Omental fat pad (tissue), 4 donors: ENCODE data around the gene SCN3A. TPM values are rescaled to one million over a fixed set of nuclear protein-coding genes. Genes with fewer than 3 reads are reported as not detected.

Experiments
- ATAC-seq: fragments of 150-250 bp; one replicate; pipeline ENCODE4 v1.9.1; 2016; ENCODE audit warnings: mild to moderate bottlenecking, moderate library complexity; ENCODE audit not compliant: low FRiP score
- DNase-seq: peaks from one replicate; pipeline ENCODE4 v3.0.0-alpha.2; 2019; ENCODE audit warnings: low spot score
- total RNA-seq, 4 donors: library from RNA; depleted of rRNA; stranded (reverse); fragments of >200 nt; gene quantifications; one replicate each; pipeline ENCODE4 v1.1.0, GENCODE V29; 2016
- TF ChIP-seq, protein P1 (sequence below), 3 donors: fragments of 450-650 bp; IDR thresholded peaks; one replicate each; pipeline ENCODE4 v1.5.1; 2016 to 2017; ENCODE audit warnings: antibody characterized with exemption in 3 of 3, mild to moderate bottlenecking in 3 of 3, moderate library complexity in 2 of 3

The SCN3A gene
- total RNA-seq, 4 donors from 2014 or later = 0.72 to 2.5 (median 1.2) TPM

DNA sequence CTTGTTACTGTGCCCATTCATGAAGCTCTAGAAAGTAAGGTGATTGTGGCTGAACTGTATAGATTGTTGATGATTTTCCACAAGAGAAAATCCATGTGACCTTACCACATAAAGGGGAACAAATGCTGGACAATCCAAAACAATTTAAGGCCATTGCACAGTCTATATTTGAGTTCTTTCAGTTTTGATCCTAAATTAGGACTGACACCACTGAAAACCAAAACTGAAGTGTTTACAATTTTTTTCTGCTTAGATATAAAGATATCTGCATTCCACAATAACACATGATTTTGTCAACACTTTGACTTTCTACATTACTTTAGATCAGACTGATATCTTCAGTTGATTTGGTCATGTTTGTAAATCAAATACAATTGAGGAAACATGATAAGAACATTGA lies 124.9 kb downstream of the SCN3A start:
- ATAC-seq = no peak
- TF ChIP-seq, protein P1, sequence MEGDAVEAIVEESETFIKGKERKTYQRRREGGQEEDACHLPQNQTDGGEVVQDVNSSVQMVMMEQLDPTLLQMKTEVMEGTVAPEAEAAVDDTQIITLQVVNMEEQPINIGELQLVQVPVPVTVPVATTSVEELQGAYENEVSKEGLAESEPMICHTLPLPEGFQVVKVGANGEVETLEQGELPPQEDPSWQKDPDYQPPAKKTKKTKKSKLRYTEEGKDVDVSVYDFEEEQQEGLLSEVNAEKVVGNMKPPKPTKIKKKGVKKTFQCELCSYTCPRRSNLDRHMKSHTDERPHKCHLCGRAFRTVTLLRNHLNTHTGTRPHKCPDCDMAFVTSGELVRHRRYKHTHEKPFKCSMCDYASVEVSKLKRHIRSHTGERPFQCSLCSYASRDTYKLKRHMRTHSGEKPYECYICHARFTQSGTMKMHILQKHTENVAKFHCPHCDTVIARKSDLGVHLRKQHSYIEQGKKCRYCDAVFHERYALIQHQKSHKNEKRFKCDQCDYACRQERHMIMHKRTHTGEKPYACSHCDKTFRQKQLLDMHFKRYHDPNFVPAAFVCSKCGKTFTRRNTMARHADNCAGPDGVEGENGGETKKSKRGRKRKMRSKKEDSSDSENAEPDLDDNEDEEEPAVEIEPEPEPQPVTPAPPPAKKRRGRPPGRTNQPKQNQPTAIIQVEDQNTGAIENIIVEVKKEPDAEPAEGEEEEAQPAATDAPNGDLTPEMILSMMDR (IDR thresholded peaks at IDR 0.05) = no peak
- DNase-seq = no peak

DNA sequence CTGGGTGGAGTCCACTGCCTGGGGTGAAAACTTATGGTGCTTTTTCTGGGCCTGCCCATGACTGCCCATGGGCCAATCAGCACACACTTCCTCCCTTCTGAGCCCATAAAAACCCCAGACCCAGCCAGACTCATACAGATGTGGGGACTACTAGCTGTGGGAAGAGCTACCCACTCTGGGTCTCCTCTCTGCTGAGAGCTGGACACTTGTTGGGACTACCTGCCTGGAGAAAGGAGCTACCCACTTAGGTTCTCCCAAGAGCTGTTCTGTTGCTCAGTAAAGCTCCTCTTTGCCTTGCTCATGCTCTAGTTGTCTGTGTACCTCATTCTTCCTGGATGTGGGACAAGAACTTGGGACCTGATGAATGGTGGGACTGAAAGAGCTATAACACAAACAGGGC lies 129.0 kb downstream of the SCN3A start:
- TF ChIP-seq, protein P1 (IDR thresholded peaks at IDR 0.05) = no peak
- ATAC-seq = no peak
- DNase-seq = no peak

DNA sequence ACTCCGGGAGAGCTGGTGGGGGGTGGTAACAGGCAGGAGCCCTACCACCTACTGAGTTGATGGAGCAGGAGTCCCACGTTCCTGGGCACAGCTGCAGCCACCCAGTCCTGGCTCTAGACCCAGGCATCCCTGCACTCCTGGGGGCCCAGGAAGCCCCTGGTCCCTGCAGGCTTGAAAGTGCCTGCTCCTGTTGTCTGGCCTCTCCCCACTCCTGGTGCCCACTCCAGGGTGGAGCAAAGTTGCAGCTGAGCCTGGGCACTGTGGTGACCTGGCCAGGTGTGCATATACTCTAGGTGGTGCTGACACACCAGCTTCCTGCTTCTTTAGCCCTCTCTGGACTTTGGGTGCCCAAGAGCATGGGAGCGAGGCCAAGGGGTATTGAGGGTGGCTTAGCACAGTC lies 129.5 kb downstream of the SCN3A start:
- ATAC-seq (no peak), DNase-seq (no peak)
- TF ChIP-seq, protein P1 (IDR thresholded peaks at IDR 0.05) = no peak

DNA sequence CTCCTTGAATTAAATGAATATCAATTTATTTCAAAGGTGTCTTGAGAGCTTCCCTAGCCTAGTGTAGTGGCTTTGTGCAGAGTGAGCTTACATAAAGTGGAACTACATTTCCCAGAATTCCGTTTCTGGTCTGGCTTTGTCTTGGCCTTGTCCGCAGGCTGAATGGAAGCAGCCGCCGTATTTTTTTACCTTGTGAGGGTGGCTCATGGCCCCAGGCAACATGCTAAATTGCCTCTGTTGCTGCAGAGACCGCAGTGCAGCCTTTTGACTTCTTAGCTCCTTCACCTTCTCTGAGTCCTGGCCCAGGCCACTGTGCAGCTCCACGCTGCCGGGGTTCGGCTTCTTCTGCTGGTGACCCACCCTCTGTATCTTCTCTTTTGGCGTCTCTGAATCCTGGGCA lies 133.8 kb downstream of the SCN3A start:
- TF ChIP-seq, protein P1 (IDR thresholded peaks at IDR 0.05) = no peak
- no peak for DNase-seq
- no peak for ATAC-seq

DNA sequence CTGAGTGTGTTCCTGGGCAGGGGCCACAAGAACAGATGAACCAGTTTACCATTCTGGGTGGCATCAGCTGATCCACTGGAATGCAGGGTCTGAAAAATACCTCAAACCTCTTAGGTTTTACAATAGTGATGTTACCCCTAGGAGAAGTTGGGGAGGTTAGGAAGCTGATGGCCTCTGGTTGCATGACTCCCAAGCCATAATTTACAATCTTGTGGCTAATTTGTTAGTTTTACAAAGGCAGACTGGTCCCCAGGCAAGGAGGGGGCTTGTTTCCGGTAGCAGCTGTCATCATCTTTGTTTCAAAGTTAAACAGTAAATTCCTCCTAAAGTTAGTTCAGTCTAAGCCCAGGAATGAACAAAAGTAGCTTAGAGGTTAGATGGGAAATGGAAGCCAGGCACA lies 134.7 kb downstream of the SCN3A start:
- TF ChIP-seq, protein P1 (IDR thresholded peaks at IDR 0.05) = no peak
- no peak for DNase-seq
- ATAC-seq = no peak

DNA sequence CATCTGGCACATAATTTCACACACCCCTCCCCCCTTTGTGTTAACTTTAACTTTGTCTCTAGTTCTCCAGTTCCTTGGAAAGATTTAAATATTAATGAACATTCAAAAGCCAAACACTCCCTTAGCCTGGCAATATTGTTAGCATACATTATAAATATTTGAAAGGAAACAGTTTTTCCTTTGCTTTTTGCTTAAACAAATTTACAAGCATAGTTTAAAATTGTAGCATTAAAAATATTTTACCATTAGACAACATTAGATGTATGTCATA lies 135.4 kb downstream of the SCN3A start:
- DNase-seq = no peak
- no peak for ATAC-seq
- TF ChIP-seq, protein P1 (IDR thresholded peaks at IDR 0.05) = no peak

DNA sequence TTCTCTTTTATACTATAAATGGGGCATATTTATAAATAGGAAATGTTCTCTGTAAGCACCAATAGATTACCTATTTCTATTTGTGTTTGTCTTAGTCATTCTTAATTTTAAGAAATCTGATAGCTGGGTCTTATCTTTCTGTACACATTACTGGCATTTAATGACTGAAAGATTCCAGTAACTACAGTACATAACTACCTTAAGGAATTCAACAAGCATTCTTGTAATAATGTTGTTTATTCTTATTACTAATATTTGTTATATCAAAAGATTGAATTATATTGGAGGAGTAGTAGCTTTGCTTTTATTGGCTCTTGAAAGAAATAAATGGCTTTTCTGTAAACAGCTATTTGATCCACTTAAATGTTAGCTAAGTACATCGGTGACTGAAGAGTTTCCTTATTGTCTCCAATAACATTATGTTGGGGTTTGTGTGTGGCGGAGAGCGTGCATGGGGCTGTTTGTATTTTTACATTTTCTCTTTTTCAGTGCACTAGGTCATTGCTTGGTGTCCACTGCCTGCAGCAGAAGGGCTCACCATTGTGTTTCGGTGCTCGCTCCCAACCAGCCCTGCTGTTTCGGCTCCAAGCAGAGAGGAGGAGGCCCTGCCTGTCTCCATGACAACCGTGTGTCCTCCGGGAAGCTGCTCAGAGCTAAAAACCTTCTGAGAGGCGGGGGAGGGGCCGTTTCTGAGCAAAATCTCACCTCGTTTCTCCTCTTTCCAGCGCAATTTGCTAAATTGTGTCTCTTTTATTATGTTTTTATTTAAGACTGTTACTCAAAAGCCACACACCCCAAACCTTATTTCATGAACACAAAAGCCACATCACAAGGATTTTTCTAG lies 136.0 kb downstream of the SCN3A start:
- DNase-seq (no peak), ATAC-seq (no peak)
- TF ChIP-seq, protein P1 (IDR thresholded peaks at IDR 0.05) = no peak
